Measurements from ENCODE around the gene NELFA.

DNA sequence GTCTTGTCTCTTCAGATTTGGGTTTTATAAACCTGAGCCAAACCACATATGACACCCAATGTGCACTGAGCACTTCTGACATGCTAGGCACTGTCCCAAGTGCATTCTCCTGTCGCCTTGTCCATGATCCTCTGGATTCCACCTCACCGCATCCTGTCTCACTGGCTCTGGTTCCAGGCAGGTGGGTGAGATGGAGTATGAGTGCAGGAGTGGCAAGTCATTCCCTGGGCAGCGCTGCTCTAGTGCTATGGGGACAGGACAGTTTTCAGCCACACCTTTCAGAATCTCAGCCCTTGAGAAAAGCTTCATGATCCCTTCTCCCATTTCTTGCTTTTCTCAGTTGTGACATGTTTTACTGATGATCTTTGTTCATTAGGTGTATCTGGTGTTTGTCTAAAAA lies 71.2 kb downstream of the NELFA start:
- TF ChIP-seq, protein P1, sequence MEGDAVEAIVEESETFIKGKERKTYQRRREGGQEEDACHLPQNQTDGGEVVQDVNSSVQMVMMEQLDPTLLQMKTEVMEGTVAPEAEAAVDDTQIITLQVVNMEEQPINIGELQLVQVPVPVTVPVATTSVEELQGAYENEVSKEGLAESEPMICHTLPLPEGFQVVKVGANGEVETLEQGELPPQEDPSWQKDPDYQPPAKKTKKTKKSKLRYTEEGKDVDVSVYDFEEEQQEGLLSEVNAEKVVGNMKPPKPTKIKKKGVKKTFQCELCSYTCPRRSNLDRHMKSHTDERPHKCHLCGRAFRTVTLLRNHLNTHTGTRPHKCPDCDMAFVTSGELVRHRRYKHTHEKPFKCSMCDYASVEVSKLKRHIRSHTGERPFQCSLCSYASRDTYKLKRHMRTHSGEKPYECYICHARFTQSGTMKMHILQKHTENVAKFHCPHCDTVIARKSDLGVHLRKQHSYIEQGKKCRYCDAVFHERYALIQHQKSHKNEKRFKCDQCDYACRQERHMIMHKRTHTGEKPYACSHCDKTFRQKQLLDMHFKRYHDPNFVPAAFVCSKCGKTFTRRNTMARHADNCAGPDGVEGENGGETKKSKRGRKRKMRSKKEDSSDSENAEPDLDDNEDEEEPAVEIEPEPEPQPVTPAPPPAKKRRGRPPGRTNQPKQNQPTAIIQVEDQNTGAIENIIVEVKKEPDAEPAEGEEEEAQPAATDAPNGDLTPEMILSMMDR (IDR thresholded peaks at IDR 0.05; ENCODE audit: low read depth, low read length), result no peak
- TF ChIP-seq EZH2phosphoT487 (IDR thresholded peaks at IDR 0.05; ENCODE audit: low read depth), result no peak

Measured in OCI-LY3 (cell line).